ENCODE results near the gene RGS1.

DNA sequence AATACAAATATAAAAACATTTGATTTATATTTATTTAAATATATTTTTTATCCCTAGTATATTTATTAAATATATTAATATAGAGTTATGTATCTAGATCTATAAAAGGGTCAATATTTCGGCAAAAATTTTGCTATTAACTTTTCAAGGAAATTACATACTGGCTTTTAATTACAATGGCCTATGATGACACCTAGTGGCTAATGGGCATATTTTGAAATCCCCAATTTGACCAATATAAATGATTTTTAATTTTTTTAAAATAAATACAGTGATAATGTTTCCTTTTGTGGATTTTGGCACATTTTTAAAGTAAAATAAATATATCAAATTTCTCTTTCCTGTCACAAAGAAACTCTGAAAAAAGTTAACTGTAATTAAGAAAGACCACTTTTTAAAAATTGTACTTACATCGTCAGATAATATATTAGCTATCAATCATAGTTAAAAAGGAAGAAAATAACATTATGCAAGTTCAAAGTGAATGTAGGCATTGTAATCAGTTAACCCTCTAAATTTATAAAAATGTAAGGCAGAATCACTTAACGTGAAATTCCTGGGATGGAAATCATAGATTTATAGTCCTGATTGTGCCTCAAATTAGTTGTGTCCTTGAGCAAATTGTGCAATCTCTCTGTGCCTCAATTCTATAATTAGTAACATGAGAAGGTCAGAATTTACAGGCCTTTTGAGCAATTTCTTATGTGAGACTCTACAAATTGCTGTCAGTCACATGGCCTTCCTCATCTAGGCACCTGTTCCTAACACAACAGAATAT is 34.7 kb downstream of the RGS1 start:
- TF ChIP-seq POLR2AphosphoS5 (IDR thresholded peaks at IDR 0.05; ENCODE audit: low read depth, low read length) (no peak), SIRT6 (IDR thresholded peaks at IDR 0.05; ENCODE audit: low read length) (no peak)
